Stimulated activated CD4-positive, alpha-beta T cell treated with anti-CD3 and anti-CD28 coated beads, Interleukin-2, amount 100 ng/mL, for 24 hours (primary cell): ENCODE measurements around the gene KIF2A.

Experiments used
- DNase-seq, 2 donors: peaks; one replicate each; pipeline ENCODE4 v3.0.0-alpha.2; 2020

Gene KIF2A

DNA sequence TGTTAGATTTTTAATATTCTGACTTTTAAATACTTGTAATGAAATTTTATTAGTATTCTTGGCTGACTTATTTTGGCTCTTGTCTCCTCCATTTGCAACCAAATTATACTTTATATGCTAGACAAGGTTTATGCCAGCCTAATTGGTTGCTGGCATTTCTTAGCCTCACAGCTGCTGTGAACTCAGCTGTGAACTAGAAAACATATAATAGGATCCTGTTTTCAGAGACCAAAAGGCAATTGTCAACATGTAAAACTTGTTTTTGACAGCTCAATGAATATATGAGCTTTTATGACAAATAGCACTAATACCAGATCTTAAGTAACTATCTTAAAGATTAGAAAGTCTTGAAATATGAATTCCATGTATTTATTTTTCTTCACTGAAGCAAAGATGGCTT lies 25.9 kb downstream of the KIF2A start:
- no peak for DNase-seq

DNA sequence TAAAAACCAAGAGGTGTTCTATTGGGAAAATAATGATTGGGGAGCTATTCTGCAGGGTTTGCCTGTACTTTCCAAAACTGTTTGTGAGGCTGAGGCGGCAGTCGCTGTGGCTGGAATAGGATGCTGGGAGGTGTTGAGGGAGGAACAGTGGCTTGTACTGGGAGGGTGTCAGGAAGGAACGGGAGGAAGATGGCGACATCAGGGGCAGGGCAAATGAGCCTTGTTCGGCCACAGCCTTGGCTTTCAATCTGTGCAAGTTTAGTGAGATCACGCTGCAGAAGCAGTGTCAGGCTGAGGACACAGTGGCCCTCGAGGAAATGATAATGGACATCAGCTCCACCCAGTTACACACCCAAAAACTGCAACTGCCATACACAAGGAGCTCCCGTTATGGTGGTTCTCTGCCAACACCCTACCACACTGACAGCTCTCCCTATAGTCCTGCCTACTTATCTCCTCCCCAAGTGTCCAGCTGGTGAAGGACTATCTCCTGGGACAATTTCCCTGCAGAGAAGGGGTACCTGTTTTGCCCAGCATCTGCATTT lies 27.3 kb downstream of the KIF2A start:
- no peak for DNase-seq

DNA sequence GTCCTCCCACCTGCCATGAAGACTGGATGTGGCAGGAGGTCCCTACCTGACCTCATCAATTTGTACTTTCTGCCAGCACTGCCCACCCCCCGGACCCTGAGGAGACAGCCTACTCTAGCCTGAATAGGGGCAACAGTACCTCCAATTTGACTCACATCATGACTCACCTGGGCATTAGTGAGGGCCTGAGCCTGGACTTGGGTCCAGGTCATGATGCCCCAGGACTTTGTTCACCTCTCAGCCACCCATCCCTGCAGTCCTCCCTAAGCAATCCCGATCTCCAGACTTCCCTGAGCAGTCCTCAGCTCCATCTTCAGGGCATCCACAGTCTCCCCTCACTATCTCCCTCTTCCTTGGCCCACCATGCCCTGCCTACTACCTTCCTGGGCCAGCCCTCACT lies 28.1 kb downstream of the KIF2A start:
- no peak for DNase-seq

DNA sequence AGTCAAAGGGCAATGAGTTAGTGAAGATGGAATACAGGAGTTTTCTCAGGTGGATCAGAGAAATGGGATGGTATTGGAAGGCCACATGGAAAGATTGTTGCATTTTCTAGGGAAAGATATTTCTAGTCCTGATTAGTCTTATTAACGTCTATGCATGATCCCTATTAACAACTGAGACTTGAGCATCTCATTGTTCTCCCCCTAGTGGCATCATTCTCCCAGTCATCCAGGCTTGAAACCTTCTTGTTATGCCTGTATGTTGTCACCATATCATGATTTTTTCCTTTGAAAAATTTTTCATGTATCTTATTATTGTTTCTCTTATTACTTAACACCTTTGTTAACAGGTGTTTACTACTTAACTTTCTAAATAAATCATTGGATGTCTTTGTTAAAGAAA lies 34.4 kb downstream of the KIF2A start:
- DNase-seq = no peak

DNA sequence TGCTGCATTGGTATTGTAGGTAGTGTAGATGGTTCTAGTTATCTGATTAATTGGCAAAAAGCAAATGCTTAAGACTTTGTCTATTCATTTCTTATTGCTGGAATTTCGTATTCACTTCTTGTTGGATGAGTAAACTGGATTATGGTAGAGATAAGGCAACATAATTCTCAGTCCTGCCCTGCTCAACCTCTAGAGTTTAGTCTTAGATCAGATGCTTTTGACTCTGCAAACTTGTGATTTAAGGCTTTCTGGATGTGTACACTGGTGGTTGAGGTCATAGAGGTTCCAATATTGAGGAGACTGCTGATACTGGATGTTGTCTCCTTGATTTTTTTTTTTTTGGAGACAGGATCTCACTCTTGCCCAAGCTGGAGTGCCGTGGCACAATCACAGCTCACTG lies 35.0 kb downstream of the KIF2A start:
- no peak for DNase-seq

DNA sequence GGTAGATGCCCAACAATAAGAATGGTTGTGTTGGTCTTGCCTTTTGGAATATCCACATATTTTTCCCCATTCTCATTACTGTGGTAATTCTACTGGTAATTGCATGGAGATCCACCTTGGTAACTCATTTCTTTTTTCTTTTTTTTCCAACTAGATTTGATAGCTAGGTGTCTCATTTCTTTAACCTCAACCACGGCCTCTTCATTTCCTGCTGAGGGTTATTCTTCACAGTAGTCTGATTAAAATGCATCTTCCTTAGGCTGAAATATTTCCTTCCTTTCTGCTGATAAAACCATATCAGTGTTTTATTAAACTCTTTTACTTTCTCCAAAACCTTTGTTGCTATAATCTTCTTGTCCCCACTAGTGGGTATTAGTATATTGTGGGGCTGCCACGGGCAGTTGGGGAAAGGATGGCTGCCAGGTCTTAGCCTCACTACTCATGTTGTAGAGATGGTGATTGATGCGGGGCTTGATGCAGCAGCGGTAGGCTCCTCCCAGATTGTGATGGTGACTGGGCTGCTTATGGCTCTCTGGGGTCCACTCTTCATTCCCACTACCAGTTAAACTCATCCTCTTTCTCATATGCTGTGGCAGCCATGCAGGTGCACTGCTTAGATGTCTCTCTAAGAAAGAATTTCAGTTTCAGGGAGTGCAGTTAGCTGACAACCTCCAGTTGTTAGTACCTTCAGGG lies 35.9 kb downstream of the KIF2A start:
- no peak for DNase-seq

DNA sequence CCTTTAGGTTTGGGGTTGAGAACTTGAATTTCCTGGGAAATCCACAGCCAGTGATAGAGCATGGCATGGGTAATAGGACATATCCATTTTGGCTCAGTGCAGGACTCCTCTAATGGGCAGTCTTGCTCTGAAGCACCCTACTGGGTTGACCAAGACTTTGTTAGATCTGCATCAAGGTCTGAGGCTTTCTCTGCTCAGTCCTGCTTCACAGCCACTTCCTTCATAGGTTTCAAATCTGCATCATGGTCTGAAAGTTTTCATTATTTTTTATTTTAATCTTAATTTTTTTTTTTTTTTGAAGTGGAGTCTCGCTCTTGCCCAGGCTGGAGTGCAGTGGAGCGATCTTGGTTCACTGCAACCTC lies 36.5 kb downstream of the KIF2A start:
- DNase-seq = no peak

DNA sequence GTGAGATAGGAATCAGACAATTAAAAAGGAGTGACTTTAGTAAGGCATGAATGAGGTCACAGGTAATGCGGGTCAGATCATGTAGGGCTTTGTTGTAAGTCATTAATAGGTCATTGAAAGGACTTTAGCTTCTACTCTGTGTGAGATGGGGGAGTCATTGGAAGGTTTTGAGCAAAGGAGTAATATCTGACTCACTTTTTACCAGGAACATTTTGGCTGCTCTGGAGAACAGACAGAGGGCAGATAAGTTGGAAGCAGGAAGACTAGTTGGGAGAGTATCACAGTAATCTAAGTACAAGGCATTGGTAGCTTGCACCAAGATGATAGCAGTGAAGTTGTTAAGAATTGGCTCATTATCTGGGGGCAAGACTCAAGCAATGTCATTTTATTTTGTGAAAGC lies 37.4 kb downstream of the KIF2A start:
- no peak for DNase-seq

DNA sequence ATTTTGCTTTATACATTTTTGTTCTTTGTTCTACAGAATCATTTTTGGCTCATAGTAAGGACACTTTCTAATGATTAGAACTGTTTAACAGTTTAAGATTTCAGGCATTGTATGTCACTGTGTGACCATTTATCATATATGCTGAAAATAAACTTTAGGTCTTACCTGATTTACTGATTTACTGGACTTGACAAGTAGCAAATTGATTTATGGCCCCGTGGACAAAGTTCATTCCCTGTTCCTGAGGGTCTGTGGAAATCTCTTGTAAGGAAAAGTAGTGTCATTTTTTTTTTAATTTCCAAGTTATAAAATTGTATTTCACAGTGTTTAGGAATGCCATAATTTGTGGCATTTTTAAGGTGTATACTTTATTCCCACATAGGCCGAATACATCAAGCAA lies 40.7 kb downstream of the KIF2A start:
- DNase-seq = no peak

DNA sequence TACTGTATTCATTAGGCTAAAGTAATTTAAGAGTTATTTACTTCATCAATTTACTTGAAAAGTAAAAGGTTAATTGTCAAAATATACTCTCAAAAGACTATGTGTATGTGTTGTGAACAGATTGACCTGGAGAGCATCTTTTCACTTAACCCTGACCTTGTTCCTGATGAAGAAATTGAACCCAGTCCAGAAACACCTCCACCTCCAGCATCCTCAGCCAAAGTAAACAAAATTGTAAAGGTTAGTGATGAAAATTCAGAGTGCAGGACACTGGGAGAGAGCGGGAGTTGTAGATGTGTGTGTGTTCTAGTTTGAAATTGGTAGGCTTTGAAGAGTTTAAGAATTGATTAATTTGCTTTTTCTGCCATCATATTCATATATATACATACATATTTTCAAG lies 41.9 kb downstream of the KIF2A start:
- DNase-seq = no peak

DNA sequence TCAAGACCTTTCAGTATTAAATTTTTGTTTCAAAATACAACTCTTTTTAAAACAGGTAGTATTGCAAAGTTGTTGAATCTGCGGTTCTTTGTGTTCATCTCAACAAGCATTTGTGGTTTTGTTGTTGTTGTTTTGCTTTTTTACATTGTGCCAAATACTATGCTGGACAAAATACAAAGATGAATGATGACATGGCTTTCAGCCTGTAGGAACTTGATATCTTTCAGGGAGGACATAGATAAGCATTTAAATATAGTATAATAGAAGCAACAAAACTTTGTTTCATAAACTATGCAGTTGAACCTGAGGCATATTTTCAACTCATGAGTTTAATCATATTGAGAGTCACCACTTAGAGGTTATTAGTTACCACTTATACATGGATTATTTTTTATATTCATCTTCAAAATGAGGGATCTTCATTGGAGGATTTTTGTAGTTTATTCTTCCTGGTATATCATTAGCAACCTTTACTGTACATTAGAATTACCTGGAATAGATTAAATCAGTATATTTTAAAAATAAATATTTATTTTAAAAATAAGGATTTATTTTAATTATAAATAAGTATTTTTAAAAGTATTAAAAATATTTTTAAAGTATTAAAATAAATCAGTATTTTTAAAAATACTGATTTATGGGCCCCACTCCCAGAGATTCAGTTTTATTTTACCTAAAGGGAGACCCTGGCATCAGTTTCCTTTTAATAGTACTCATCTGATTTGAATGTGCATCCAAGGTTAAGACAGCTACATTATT lies 42.9 kb downstream of the KIF2A start:
- no peak for DNase-seq

DNA sequence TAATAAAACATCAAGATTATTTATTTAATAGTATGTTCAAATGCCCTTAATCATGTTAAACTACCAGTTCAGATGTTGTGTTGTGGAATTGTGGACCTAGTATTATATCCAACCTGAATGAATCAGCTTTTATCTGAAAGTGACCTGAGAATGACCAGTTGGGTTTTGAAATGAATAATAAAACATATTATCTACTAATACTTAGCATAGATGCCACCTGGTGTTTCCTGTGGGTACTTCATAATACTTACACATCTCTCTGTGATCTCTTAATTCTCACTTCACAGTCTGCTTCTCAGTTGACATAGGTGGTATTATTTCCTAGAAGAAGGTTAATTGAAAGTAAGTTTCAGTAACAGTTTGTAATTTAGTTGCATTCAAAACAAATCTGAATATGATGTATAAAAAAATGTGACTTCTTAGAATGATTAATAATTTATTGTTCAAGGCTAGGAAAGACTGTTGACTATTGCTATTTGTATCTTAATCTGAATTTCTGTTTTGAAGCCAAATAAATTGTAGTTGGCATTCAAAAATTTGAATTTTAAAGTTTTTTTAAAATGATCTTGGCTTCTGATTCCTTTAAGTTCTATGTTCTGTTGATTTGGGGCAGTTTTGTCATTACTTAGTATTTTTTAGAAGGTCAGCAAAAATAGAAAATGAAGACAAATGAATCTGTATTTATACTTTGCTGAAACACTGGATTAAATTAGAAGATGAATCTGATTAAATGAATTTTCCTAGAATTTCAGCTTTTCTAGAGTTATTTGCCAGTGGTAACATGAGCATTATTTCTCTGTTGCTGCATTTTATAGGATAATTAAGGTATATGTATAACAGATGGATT lies 48.2 kb downstream of the KIF2A start:
- DNase-seq = no peak

DNA sequence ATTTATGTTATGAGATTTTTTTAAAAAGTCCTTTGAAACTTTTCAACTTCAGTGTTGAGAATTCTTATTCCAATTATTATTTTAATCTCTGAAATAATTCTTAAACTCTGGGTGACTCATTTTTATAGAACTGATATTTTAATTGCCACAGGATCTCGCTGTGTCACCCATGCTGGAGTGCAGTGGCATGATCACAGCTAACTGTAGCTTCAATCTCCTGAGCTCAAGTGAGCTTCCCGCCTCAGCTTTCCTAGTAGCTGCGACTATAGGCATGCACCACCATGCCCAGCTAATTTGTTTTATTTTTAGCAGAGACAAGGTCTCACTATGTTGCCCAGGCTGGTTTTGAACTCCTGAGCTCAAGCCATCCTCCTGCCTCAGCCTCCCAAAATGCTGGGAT lies 56.7 kb downstream of the KIF2A start:
- no peak for DNase-seq

DNA sequence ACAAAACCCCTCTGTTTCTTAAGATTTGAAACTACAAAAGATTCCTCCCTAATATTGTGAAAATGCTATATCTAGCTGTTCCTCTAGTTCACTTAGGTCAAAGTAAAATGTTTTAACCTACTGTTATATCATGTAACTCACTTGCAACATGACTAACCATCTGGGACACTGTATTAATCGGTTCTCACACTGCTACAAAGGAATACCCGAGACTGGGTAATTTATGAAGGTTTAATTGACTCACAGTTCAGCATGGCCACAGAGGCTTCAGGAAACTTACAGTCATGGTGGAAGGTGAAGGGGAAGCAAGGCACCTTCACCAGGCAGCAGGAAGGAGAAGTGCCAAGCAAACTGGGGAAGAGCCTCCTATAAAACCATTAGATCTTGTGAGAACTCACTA lies 63.0 kb downstream of the KIF2A start:
- no peak for DNase-seq

DNA sequence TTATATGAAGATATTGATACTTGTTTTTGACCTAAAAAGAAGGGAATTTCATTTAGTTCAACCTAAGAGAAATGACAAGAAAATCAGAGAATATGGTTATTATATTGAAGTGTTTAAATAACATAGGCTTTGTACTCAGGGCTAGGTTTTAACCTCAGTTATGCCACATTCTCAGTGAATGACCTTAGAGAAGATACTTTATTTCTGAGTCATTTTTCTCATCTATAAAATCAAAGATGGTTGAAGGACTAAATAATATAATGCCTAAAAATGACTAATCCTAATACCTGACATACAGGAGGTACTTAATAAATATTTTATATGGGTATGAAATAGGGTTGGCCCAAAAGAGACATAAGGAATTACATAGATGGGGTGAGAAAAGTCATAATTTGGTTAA lies 65.4 kb downstream of the KIF2A start:
- DNase-seq = no peak

DNA sequence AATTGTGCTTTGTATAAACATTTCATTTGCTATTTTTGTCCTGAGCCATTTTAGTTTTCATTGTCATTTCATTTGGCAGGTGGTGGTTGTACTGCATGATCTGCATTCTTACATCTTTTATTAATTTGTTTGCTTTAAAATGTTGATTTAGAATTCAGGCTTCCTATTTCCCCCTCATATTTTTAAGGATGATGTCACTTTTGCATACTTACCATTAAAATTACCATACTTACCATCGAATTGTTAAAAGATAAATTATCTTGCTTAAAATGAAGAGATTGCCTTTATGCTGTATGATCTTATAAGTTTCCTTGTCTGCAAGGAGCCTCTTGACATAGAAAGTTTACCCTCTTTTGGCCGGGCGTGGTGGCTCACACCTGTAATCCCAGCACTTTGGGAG lies 66.6 kb downstream of the KIF2A start:
- DNase-seq = no peak

DNA sequence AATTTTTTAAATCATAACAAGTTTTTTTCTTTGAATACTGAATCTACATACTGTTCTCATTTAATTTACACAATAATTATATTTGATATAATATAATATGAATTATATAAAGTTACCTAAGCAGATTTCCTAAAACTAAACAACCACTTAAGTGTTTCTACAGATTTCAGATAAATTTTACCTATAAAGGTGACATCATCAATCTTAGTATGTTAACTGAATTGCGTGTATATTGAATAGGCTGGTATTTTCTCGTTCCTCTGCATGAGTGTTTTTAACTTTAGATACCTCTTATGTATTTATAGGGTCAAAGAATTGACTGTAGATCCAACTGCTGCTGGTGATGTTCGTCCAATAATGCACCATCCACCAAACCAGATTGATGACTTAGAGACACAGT lies 67.4 kb downstream of the KIF2A start:
- no peak for DNase-seq

DNA sequence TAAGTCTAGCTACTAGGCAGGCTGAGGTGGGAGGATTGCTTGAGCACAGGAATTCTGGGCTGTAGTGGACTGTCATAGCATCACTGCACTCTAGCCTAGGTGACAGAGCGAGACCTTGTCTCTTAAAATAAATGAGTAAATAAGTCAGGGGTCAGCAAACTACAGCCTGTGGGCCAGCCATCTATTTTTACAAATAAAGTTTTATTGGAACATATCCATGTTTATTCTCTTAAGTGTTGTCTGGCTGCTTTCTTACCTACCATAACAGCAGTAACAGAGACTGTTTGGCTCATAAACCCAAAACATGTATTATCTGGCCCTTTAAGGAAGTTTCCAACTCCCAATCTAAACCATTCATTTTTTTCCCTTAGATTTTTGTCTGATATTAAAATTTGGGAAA lies 68.1 kb downstream of the KIF2A start:
- no peak for DNase-seq

DNA sequence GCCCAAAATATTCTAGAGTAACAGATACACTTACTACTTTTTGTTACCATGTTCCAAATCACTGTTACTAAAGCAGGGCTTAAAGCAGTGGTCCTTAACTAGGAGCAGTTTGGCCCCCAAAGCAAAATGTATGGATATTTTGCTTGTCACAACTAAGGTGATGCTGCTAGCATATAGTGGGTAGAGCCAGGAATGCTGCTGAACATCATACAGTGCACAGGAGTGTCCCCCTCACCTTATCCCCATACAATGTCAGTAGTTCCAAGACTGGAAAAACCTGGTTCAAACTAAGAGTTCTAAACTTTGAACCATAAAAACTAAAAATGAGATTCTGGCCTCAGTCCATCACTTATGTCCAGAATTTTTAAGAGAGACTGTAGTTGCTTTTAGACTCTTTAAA lies 69.6 kb downstream of the KIF2A start:
- no peak for DNase-seq

DNA sequence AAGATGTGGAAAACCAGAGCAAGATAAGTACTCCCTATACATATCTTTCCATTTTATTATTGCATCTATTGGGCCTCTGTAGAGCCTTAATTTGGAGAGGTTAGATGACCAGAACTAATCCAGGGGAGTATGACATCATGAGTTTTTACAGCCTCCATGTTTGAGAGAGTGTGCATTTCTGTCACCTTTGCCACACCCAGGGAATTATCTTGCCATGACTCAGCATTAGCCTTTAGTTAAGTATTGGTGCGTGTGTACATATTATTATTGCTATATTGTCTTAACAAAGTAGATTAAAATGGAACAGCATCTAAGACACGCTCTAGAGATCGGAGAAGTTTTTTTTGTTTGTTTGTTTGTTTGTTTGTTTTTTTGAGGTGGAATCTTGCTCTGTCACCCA lies 70.1 kb downstream of the KIF2A start:
- no peak for DNase-seq

DNA sequence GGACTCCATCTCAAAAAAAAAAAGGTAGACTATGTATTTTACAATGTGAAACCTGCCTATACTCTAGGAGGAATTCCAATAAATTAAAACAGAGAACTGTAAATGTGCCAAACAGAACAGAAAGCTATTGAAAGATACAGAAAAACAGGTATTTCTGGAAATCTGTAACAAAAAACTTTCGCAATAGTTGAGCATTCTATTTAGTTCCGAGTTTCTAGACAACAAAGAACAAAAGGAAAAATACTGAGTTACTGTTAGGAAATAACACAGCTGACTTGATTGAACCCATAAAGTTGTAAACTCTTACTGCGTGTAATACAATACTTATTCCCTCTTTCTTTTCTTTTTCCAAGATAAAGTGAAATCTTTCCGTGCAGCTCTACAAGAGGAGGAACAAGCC lies 79.1 kb downstream of the KIF2A start:
- DNase-seq = no peak

DNA sequence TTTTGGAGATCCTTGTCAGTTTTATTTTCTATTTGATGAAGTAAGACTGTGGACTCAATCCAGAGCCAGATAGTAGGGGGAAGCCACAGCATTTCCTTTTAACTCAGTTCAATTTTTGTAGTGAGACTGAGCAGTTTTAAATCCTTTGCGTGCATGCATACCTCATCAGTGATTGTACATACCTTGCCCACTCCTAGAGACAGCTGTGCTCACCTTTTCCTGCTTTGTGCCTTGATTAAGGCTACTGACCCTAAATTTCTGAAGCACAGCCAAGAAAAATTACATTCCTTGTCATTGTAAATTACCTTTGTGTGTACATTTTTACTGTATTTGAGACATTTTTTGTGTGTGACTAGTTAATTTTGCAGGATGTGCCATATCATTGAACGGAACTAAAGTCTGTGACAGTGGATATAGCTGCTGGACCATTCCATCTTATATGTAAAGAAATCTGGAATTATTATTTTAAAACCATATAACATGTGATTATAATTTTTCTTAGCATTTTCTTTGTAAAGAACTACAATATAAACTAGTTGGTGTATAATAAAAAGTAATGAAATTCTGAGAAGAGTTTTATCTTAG lies 79.9 kb downstream of the KIF2A start:
- DNase-seq = no peak

DNA sequence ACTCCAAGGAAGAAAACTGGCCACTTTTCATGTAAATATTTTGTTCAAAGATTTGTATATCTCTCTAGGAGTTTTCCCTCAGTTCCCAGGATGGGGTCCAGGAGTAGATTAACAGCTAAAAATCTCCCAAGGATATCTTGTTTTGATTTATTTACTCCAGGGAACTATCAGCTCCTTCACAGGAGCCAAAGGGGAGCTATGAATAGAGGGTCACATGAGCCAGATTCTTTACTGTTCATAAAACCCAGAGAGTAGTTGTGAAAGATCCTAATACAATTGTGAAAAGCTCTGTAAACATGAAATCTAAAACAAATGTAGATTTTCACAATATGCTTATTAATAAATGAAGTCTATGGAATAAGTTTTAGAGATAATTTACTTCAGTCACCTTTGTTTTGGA lies 80.8 kb downstream of the KIF2A start:
- DNase-seq = no peak
